ENCODE results near the gene ABCC6. TPM values are rescaled to one million over a fixed set of nuclear protein-coding genes. Genes with fewer than 3 reads are reported as not detected.
"Not testable (repeated sequence)": the region's sequence is repeated elsewhere in the genome, so short reads cannot be mapped to it uniquely, and the experiment has no call there.

ABCC6 gene
- total and polyA plus RNA-seq, 8 donors, result 4.1 to 95.6 (median 11.5) TPM

- no peak for DNase-seq
- TF ChIP-seq CTCF (IDR thresholded peaks at IDR 0.05) (no peak), POLR2AphosphoS5 (IDR thresholded peaks at IDR 0.05) (no peak), EP300 (IDR thresholded peaks at IDR 0.05) (no peak), POLR2A (IDR thresholded peaks at IDR 0.05) (no peak)
- Histone ChIP-seq H3K4me3 (no peak overlapping the region), H3K36me3 (peaks cover 50 to 99% (median 97%) of the 10 kb centered on the region in 4 donors), H3K4me1 (peaks cover 0 to 5% (median 0%) of the 10 kb centered on the region in 4 donors), H3K27ac (peak overlapping the region in 1 of 5 donors; percentile 1), H3K9me3 (no peaks in the 10 kb centered on the region), H3K27me3 (no peaks in the 10 kb centered on the region)
- 79 to 92% (median 83%) methylated on average over 6 of the region's 6 CpGs for WGBS, 5 donors
- intact Hi-C loops (cut with DNase I; ENCODE audit: low total_unique reads), result no loop called here
Observed at GRCh38 chr16:16107839-16108238, 115.5 kb downstream of the ABCC6 start.

GRCh38 chr16:16106466-16106865, 116.8 kb downstream of the ABCC6 start:
- intact Hi-C loops (cut with DNase I; ENCODE audit: low total_unique reads), result no loop called here
- H3K4me1 ChIP-seq, result peaks cover 0 to 18% (median 0%) of the 10 kb centered on the region in 4 donors
- TF ChIP-seq EP300 (IDR thresholded peaks at IDR 0.05) (no peak), POLR2AphosphoS5 (IDR thresholded peaks at IDR 0.05) (no peak)
- no peaks in the 10 kb centered on the region for H3K27me3 ChIP-seq
- H3K4me3 ChIP-seq, result no peak overlapping the region
- DNase-seq, result no peak
- peaks cover 37 to 99% (median 95%) of the 10 kb centered on the region in 4 donors for H3K36me3 ChIP-seq
- H3K9me3 ChIP-seq, result no peaks in the 10 kb centered on the region
- H3K27ac ChIP-seq, result no peak overlapping the region
- 81 to 92% (median 90%) methylated on average over 5 to 6 of the region's 6 CpGs for WGBS, 5 donors

- peaks cover 0 to 20% (median 2%) of the 10 kb centered on the region in 4 donors for H3K4me1 ChIP-seq
- TF ChIP-seq POLR2AphosphoS5 (IDR thresholded peaks at IDR 0.05) (no peak), POLR2A (IDR thresholded peaks at IDR 0.05) (no peak), EP300 (IDR thresholded peaks at IDR 0.05) (no peak), CTCF (IDR thresholded peaks at IDR 0.05) (no peak)
- WGBS, 5 donors, result 84 to 94% (median 87%) methylated on average over 14 of the region's 14 CpGs
- H3K27me3 ChIP-seq, result no peaks in the 10 kb centered on the region
- no peak for DNase-seq
- H3K36me3 ChIP-seq, result peaks cover 33 to 97% (median 89%) of the 10 kb centered on the region in 4 donors
- H3K27ac ChIP-seq, result no peak overlapping the region
- H3K9me3 ChIP-seq, result no peaks in the 10 kb centered on the region
- intact Hi-C loops (cut with DNase I; ENCODE audit: low total_unique reads), result no loop called here
- H3K4me3 ChIP-seq, result no peak overlapping the region
Observed at GRCh38 chr16:16105646-16106045, 117.6 kb downstream of the ABCC6 start.

DNA sequence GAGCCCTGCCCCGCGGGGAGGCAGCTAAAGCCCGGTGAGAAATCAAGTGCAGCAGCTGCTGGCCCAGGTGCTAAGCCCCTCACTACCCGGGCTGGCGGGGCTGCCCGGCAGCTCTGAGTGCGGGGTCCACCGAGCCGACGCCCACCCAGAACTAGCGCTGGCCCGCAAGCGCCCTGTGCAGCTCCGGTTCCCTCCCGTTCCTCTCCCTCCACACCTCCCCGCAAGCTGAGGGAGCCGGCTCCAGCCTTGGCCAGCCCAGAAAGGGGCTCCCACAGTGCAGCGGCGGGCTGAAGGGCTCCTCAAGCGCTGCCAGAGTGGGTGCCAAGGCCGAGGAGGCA, 118.5 kb downstream of the ABCC6 start:
- H3K36me3 ChIP-seq, result peaks cover 31 to 97% (median 80%) of the 10 kb centered on the region in 4 donors
- H3K27me3 ChIP-seq; H3K4me3 ChIP-seq; H3K27ac ChIP-seq; H3K9me3 ChIP-seq; intact Hi-C loops (cut with DNase I; ENCODE audit: low total_unique reads); DNase-seq: not testable (repeated sequence)
- WGBS, 5 donors, result 92 to 97% (median 97%) methylated on average over 16 to 21 of the region's 21 CpGs; no CpG with 5 or more reads in 1 of the 5 donors
- peaks cover 0 to 29% (median 7%) of the 10 kb centered on the region in 4 donors for H3K4me1 ChIP-seq

DNA sequence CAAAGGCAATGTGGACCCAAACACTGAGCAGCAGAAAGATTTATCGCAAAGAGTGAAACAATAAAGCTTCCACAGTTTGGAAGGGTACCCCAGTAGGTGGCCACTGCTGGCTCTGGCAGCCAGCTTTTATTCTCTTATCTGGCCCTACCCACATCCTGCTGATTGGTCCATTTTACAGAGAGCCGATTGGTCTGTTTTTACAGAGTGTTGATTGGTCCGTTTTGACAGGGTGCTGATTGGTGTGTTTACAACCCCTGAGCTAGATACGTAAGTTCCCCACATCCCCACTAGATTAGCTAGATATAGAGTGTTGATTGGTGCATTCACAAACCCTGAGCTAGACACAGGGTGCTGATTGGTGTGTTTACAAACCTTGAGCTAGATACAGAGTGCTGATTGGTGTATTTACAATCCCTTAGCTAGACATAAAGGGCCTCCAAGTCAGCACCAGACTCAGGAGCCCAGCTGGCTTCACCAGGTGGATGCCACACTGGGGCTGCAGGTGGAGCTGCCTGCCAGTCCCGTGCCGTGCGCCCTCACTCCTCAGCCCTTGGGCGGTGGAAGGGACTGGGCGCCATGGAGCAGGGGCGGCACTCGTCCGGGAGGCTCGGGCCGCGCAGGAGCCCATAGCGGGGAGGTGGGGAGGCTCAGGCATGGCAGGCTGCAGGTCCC, 119.0 kb downstream of the ABCC6 start:
- DNase-seq; H3K27me3 ChIP-seq; H3K9me3 ChIP-seq; intact Hi-C loops (cut with DNase I; ENCODE audit: low total_unique reads); H3K4me3 ChIP-seq; H3K27ac ChIP-seq: not testable (repeated sequence)
- Histone ChIP-seq H3K36me3 (peaks cover 26 to 97% (median 77%) of the 10 kb centered on the region in 4 donors), H3K4me1 (peaks cover 0 to 34% (median 12%) of the 10 kb centered on the region in 4 donors)
- WGBS, 5 donors, result 85 to 94% (median 92%) methylated on average over 9 to 16 of the region's 16 CpGs

- Histone ChIP-seq H3K9me3 (no peaks in the 10 kb centered on the region), H3K4me3 (no peak overlapping the region), H3K27me3 (no peaks in the 10 kb centered on the region), H3K27ac (peak overlapping the region in 1 of 5 donors; percentile 54), H3K36me3 (peaks cover 32 to 100% (median 77%) of the 10 kb centered on the region in 4 donors), H3K4me1 (peaks cover 0 to 40% (median 17%) of the 10 kb centered on the region in 4 donors)
- intact Hi-C loops (cut with DNase I; ENCODE audit: low total_unique reads), result no loop called here
- no peak for DNase-seq
- TF ChIP-seq POLR2A (IDR thresholded peaks at IDR 0.05) (no peak), EP300 (IDR thresholded peaks at IDR 0.05) (no peak), CTCF (IDR thresholded peaks at IDR 0.05) (no peak), POLR2AphosphoS5 (IDR thresholded peaks at IDR 0.05) (no peak)
- 89 to 97% (median 93%) methylated on average over 3 to 4 of the region's 4 CpGs for WGBS, 5 donors
Observed at GRCh38 chr16:16102738-16103137, 120.6 kb downstream of the ABCC6 start.
